HEK293 (cell line): ENCODE results near the gene PSMD2.

Experiments used
- CTCF ChIA-PET: fragments of 350-600 bp; formaldehyde crosslinking; extraction: SDS; loops from one replicate; lab custom pipeline; 2021; ENCODE audit warnings: antibody characterized with exemption; lab: Yijun Ruan, JAX
- POLR2A ChIA-PET: fragments of 300-600 bp; formaldehyde crosslinking; extraction: SDS; loops from one replicate; lab custom pipeline; 2020; ENCODE audit warnings: antibody characterized with exemption, inconsistent platforms; lab: Yijun Ruan, JAX
- H3K27ac ChIP-seq: fragments of 200-500 bp; sonication (Bioruptor generic); 2 replicates; pipeline ENCODE4 v1.5.1; 2014; ENCODE audit warnings: low read depth, low read length, control low read depth, inconsistent platforms; ENCODE audit errors: extremely low read depth
- H3K36me3 ChIP-seq, 2 experiments: fragments of 200-500 bp in 1 of 2; sonication (Bioruptor generic) in 1 of 2; 1 replicate in 1 of 2; 2 replicates in 1 of 2; pipeline ENCODE4 v1.5.1; 2014 to 2017; ENCODE audit warnings: inconsistent platforms in 2 of 2, low read length in 2 of 2; ENCODE audit not compliant: control insufficient read depth in 2 of 2, insufficient read depth in 1 of 2
- H3K4me1 ChIP-seq: fragments of 200-500 bp; sonication (Bioruptor generic); 2 replicates; pipeline ENCODE4 v1.5.1; 2014; ENCODE audit warnings: mild to moderate bottlenecking, low read length, inconsistent platforms; ENCODE audit not compliant: control insufficient read depth, insufficient read depth
- H3K4me3 ChIP-seq: 2 replicates; pipeline ENCODE4 v1.5.1; 2011; ENCODE audit warnings: low read depth, mild to moderate bottlenecking, control low read depth, low read length, moderate library complexity
- H3K9me3 ChIP-seq: fragments of 200-500 bp; sonication (Bioruptor generic); 2 replicates; pipeline ENCODE4 v1.5.1; 2014; ENCODE audit warnings: low read depth, low read length, inconsistent platforms; ENCODE audit not compliant: control insufficient read depth, insufficient read depth
- HOXA7 ChIP-seq: sonication (generic); formaldehyde crosslinking; IDR thresholded peaks from 2 replicates; pipeline ENCODE4 v1.8.1; 2022; ENCODE audit warnings: missing genetic modification reagents, borderline replicate concordance
- HOXC10 ChIP-seq: sonication (generic); formaldehyde crosslinking; IDR thresholded peaks from 2 replicates; pipeline ENCODE4 v1.8.1; 2023; ENCODE audit warnings: mild to moderate bottlenecking, missing genetic modification reagents
- KLF9 ChIP-seq: fragments of 450-650 bp; formaldehyde crosslinking; IDR thresholded peaks from 2 replicates; pipeline ENCODE4 v1.5.1; 2016; ENCODE audit warnings: missing biosample characterization, missing genetic modification characterization, low read depth
- TCF7L2 ChIP-seq: IDR thresholded peaks from 2 replicates; pipeline ENCODE4 v1.6.1; 2011; ENCODE audit warnings: low read depth, mild to moderate bottlenecking, inconsistent platforms, low read length, moderate library complexity, borderline replicate concordance
- YY1 ChIP-seq: fragments of 450-650 bp; formaldehyde crosslinking; IDR thresholded peaks from 2 replicates; pipeline ENCODE4 v1.5.1; 2018; ENCODE audit warnings: missing biosample characterization, missing genetic modification characterization
- ZBTB1 ChIP-seq: fragments of 450-650 bp; formaldehyde crosslinking; IDR thresholded peaks from 2 replicates; pipeline ENCODE4 v1.5.1; 2016; ENCODE audit warnings: missing biosample characterization, missing genetic modification characterization
- ZFHX2 ChIP-seq: fragments of 450-650 bp; formaldehyde crosslinking; conservative IDR thresholded peaks from 2 replicates; pipeline ENCODE4 v1.5.1; 2016; ENCODE audit warnings: missing biosample characterization, missing genetic modification characterization
- ZNF121 ChIP-seq: fragments of 450-650 bp; formaldehyde crosslinking; IDR thresholded peaks from 2 replicates; pipeline ENCODE4 v1.5.1; 2016; ENCODE audit warnings: missing biosample characterization, missing genetic modification characterization
- ZNF132 ChIP-seq: fragments of 450-650 bp; formaldehyde crosslinking; IDR thresholded peaks from 2 replicates; pipeline ENCODE4 v1.5.1; 2017; ENCODE audit warnings: missing biosample characterization, missing genetic modification characterization, borderline replicate concordance
- ZNF157 ChIP-seq: fragments of 450-650 bp; formaldehyde crosslinking; IDR thresholded peaks from 2 replicates; pipeline ENCODE4 v1.5.1; 2016; ENCODE audit warnings: missing biosample characterization, missing genetic modification characterization
- ZNF16 ChIP-seq: fragments of 450-650 bp; formaldehyde crosslinking; IDR thresholded peaks from 2 replicates; pipeline ENCODE4 v1.5.1; 2016; ENCODE audit warnings: low read depth, missing biosample characterization, missing genetic modification characterization
- ZNF350 ChIP-seq: fragments of 450-650 bp; formaldehyde crosslinking; IDR thresholded peaks from 2 replicates; pipeline ENCODE4 v1.5.0; 2017; ENCODE audit warnings: missing biosample characterization, mild to moderate bottlenecking, missing genetic modification characterization
- ZNF366 ChIP-seq: fragments of 450-650 bp; formaldehyde crosslinking; conservative IDR thresholded peaks from 2 replicates; pipeline ENCODE4 v1.5.1; 2016; ENCODE audit warnings: missing biosample characterization, missing genetic modification characterization
- ZNF48 ChIP-seq: fragments of 450-650 bp; formaldehyde crosslinking; IDR thresholded peaks from 2 replicates; pipeline ENCODE4 v1.5.1; 2016; ENCODE audit warnings: missing biosample characterization, missing genetic modification characterization
- ZNF544 ChIP-seq: fragments of 450-650 bp; formaldehyde crosslinking; IDR thresholded peaks from 2 replicates; pipeline ENCODE4 v1.5.0; 2017; ENCODE audit warnings: missing biosample characterization, missing genetic modification characterization
- ZNF548 ChIP-seq: fragments of 450-650 bp; formaldehyde crosslinking; IDR thresholded peaks from 2 replicates; pipeline ENCODE4 v1.5.1; 2016; ENCODE audit warnings: missing biosample characterization, missing genetic modification characterization
- ZNF558 ChIP-seq: fragments of 450-650 bp; formaldehyde crosslinking; IDR thresholded peaks from 2 replicates; pipeline ENCODE4 v1.5.1; 2016; ENCODE audit warnings: missing biosample characterization, missing genetic modification characterization
- ZNF623 ChIP-seq: fragments of 450-650 bp; formaldehyde crosslinking; IDR thresholded peaks from 2 replicates; pipeline ENCODE4 v1.5.1; 2016; ENCODE audit warnings: missing biosample characterization, missing genetic modification characterization
- ZNF660 ChIP-seq: fragments of 450-650 bp; IDR thresholded peaks from 2 replicates; pipeline ENCODE4 v1.5.1; 2018; ENCODE audit warnings: missing biosample characterization, mild to moderate bottlenecking, missing genetic modification characterization
- ZNF701 ChIP-seq: fragments of 450-650 bp; formaldehyde crosslinking; IDR thresholded peaks from 2 replicates; pipeline ENCODE4 v1.5.1; 2016; ENCODE audit warnings: missing biosample characterization, missing genetic modification characterization
- TF ChIP-seq, protein P1 (sequence below): fragments of 450-650 bp; formaldehyde crosslinking; IDR thresholded peaks from 2 replicates; pipeline ENCODE4 v1.5.1; 2017; ENCODE audit warnings: missing biosample characterization, missing genetic modification characterization
- TF ChIP-seq, protein P2 (sequence below): fragments of 450-650 bp; formaldehyde crosslinking; conservative IDR thresholded peaks from 2 replicates; pipeline ENCODE4 v1.5.1; 2016; ENCODE audit warnings: low read depth, missing biosample characterization, missing genetic modification characterization
- TF ChIP-seq, protein P3 (sequence below): IDR thresholded peaks from 2 replicates; pipeline ENCODE4 v1.6.1; 2011; ENCODE audit warnings: mild to moderate bottlenecking, low read depth, low read length, borderline replicate concordance
- TF ChIP-seq, protein P4 (sequence below): fragments of 450-650 bp; formaldehyde crosslinking; IDR thresholded peaks from 2 replicates; pipeline ENCODE4 v1.5.1; 2016; ENCODE audit warnings: missing biosample characterization, missing genetic modification characterization

PSMD2 gene

DNA sequence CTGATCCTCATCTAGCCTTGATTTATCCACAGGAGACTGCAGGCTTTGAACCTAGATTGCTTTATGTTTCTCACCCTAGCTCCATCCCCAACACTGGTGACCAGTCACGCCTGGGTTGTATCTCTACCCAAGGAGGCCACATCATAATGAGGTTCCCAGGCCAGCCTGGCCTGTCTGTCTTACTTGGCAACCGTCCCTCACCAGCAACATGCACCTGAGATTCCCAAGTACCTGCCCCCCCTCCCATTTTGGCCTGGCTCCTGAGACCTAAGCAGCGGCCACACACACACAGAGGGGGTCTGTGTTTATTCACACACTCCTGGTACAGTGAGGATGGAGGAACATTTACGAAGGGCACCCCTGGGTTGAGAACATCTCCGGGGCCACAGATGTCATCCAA is 40.1 kb upstream of the PSMD2 start (continued):
- TF ChIP-seq ZNF660 (tag by site-specific recombination) (no peak), HOXC10 (CRISPR knock-in tag) (no peak), ZBTB1 (tag by site-specific recombination) (no peak), ZNF132 (tag by site-specific recombination) (no peak), ZNF48 (tag by site-specific recombination) (no peak), ZNF701 (tag by site-specific recombination) (no peak), HOXA7 (CRISPR knock-in tag) (no peak), TCF7L2 (no peak), ZNF548 (tag by site-specific recombination) (no peak)
- TF ChIP-seq, protein P1, sequence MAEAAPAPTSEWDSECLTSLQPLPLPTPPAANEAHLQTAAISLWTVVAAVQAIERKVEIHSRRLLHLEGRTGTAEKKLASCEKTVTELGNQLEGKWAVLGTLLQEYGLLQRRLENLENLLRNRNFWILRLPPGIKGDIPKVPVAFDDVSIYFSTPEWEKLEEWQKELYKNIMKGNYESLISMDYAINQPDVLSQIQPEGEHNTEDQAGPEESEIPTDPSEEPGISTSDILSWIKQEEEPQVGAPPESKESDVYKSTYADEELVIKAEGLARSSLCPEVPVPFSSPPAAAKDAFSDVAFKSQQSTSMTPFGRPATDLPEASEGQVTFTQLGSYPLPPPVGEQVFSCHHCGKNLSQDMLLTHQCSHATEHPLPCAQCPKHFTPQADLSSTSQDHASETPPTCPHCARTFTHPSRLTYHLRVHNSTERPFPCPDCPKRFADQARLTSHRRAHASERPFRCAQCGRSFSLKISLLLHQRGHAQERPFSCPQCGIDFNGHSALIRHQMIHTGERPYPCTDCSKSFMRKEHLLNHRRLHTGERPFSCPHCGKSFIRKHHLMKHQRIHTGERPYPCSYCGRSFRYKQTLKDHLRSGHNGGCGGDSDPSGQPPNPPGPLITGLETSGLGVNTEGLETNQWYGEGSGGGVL (tag by site-specific recombination) = no peak
- TF ChIP-seq, protein P2, sequence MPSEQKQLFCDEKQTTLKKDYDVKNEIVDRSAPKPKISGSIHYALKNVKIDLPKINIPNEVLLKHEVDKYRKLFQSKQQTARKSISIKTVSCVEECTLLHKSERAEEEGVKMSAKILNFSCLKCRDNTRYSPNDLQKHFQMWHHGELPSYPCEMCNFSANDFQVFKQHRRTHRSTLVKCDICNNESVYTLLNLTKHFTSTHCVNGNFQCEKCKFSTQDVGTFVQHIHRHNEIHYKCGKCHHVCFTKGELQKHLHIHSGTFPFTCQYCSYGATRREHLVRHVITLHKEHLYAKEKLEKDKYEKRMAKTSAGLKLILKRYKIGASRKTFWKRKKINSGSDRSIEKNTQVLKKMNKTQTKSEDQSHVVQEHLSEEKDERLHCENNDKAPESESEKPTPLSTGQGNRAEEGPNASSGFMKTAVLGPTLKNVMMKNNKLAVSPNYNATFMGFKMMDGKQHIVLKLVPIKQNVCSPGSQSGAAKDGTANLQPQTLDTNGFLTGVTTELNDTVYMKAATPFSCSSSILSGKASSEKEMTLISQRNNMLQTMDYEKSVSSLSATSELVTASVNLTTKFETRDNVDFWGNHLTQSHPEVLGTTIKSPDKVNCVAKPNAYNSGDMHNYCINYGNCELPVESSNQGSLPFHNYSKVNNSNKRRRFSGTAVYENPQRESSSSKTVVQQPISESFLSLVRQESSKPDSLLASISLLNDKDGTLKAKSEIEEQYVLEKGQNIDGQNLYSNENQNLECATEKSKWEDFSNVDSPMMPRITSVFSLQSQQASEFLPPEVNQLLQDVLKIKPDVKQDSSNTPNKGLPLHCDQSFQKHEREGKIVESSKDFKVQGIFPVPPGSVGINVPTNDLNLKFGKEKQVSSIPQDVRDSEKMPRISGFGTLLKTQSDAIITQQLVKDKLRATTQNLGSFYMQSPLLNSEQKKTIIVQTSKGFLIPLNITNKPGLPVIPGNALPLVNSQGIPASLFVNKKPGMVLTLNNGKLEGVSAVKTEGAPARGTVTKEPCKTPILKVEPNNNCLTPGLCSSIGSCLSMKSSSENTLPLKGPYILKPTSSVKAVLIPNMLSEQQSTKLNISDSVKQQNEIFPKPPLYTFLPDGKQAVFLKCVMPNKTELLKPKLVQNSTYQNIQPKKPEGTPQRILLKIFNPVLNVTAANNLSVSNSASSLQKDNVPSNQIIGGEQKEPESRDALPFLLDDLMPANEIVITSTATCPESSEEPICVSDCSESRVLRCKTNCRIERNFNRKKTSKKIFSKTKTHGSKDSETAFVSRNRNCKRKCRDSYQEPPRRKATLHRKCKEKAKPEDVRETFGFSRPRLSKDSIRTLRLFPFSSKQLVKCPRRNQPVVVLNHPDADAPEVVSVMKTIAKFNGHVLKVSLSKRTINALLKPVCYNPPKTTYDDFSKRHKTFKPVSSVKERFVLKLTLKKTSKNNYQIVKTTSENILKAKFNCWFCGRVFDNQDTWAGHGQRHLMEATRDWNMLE (tag by site-specific recombination) = no peak
- TF ChIP-seq, protein P3, sequence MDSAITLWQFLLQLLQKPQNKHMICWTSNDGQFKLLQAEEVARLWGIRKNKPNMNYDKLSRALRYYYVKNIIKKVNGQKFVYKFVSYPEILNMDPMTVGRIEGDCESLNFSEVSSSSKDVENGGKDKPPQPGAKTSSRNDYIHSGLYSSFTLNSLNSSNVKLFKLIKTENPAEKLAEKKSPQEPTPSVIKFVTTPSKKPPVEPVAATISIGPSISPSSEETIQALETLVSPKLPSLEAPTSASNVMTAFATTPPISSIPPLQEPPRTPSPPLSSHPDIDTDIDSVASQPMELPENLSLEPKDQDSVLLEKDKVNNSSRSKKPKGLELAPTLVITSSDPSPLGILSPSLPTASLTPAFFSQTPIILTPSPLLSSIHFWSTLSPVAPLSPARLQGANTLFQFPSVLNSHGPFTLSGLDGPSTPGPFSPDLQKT = no peak

DNA sequence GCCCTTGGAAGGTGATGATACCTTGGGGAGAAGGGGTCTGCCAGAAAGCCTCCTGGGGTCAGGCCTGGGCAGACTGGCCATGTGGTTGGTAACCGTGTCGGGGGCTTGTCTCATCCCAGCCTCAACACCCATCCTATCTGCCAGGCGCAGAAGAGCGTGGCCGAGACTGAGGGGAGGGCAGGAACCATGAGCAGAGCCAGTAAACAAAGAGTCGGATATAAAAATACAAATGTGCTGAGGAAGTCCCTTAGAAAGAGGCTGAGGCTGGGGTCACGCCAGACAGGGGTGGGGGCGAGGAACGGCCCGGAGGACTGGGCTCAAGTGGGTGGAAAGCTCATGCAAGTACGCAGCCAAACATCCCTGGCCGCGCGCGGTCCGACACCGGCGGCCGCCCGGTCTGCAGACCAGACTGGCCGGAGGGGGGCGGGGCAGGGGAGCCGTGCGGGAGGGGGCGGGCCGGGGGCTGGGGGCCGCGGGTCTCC is 39.6 kb upstream of the PSMD2 start:
- ChIA-PET POLR2A (interaction anchor here (1.3 to 1.6 kb wide), 2 partner anchors 10 to 83 kb away, joined by 3 to 4 read pairs; partner anchors contain the start of gene EEF1AKMT4), CTCF (interaction anchor here (1.1 to 1.4 kb wide), 2 partner anchors 8 to 10 kb away, joined by 3 read pairs; partner anchors contain the start of gene EEF1AKMT4)
- Histone ChIP-seq H3K27ac (no peak overlapping the region), H3K36me3 (peaks cover 0 to 6% of the 10 kb centered on the region in 2 experiments; a peak in 1 of 3 replicates), H3K4me3 (no peak overlapping the region), H3K4me1 (no peaks in the 10 kb centered on the region; the same call in 1 of the 2 replicates), H3K9me3 (no peaks in the 10 kb centered on the region)
- TF ChIP-seq ZNF544 = no peak
- TF ChIP-seq YY1 (tag by site-specific recombination) = no peak
- TF ChIP-seq ZNF157 = no peak
- TF ChIP-seq ZNF623 (tag by site-specific recombination) = no peak
- no peak for TF ChIP-seq ZNF558 (tag by site-specific recombination)
- no peak for TF ChIP-seq ZNF366 (tag by site-specific recombination)
- TF ChIP-seq, protein P4, sequence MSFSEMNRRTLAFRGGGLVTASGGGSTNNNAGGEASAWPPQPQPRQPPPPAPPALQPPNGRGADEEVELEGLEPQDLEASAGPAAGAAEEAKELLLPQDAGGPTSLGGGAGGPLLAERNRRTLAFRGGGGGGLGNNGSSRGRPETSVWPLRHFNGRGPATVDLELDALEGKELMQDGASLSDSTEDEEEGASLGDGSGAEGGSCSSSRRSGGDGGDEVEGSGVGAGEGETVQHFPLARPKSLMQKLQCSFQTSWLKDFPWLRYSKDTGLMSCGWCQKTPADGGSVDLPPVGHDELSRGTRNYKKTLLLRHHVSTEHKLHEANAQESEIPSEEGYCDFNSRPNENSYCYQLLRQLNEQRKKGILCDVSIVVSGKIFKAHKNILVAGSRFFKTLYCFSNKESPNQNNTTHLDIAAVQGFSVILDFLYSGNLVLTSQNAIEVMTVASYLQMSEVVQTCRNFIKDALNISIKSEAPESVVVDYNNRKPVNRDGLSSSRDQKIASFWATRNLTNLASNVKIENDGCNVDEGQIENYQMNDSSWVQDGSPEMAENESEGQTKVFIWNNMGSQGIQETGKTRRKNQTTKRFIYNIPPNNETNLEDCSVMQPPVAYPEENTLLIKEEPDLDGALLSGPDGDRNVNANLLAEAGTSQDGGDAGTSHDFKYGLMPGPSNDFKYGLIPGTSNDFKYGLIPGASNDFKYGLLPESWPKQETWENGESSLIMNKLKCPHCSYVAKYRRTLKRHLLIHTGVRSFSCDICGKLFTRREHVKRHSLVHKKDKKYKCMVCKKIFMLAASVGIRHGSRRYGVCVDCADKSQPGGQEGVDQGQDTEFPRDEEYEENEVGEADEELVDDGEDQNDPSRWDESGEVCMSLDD (tag by site-specific recombination) = no peak
- no peak for TF ChIP-seq ZNF16 (tag by site-specific recombination)
- TF ChIP-seq ZNF121 = no peak
- no peak for TF ChIP-seq KLF9
- no peak for TF ChIP-seq ZNF350
- no peak for TF ChIP-seq ZFHX2 (tag by site-specific recombination)
- no peak for TF ChIP-seq ZNF48 (tag by site-specific recombination)
